ENCODE measurements around the gene AP4M1. TPM values are rescaled to one million over a fixed set of nuclear protein-coding genes. Genes with fewer than 3 reads are reported as not detected.
"Not testable (repeated sequence)": the region's sequence is repeated elsewhere in the genome, so short reads cannot be mapped to it uniquely, and the experiment has no call there.

Gene AP4M1
- total and polyA plus RNA-seq, 7 donors, result 8.8 to 19.2 (median 12.0) TPM

DNA sequence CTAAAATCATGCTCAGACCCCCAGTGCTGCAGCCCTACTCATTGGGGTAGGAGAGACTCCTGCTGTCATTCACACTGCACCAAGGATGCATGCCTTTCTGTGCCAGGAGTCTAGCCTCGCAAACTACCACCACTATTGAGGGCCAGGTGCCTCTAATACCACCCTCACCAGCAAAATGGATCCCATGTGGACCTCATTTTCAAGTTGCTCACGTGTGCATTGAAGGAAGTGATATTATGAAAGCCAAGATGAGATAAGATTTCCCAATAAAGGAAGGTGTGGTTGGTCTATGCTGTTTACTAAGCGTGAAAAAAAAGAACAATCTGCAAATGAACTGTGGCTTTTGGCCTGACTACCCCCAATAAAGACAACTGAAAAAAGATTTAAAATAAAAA lies 40.1 kb downstream of the AP4M1 start:
- ATAC-seq (no peak), DNase-seq (no peak)
- no peaks in the 10 kb centered on the region for H3K4me1 ChIP-seq
- TF ChIP-seq, protein P1, sequence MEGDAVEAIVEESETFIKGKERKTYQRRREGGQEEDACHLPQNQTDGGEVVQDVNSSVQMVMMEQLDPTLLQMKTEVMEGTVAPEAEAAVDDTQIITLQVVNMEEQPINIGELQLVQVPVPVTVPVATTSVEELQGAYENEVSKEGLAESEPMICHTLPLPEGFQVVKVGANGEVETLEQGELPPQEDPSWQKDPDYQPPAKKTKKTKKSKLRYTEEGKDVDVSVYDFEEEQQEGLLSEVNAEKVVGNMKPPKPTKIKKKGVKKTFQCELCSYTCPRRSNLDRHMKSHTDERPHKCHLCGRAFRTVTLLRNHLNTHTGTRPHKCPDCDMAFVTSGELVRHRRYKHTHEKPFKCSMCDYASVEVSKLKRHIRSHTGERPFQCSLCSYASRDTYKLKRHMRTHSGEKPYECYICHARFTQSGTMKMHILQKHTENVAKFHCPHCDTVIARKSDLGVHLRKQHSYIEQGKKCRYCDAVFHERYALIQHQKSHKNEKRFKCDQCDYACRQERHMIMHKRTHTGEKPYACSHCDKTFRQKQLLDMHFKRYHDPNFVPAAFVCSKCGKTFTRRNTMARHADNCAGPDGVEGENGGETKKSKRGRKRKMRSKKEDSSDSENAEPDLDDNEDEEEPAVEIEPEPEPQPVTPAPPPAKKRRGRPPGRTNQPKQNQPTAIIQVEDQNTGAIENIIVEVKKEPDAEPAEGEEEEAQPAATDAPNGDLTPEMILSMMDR (IDR thresholded peaks at IDR 0.05), result no peak
- H3K9me3 ChIP-seq, result no peaks in the 10 kb centered on the region
- WGBS, 3 donors, result 64 to 68% (median 64%) methylated on average over 3 of the region's 3 CpGs
- H3K27me3 ChIP-seq (ENCODE audit: insufficient read depth in 3 of 3, low read length in 2 of 3), result no peaks in the 10 kb centered on the region
- no peaks in the 10 kb centered on the region for H3K36me3 ChIP-seq (ENCODE audit: insufficient read depth in 1 of 2, low read depth in 1 of 2)
- no peak overlapping the region for H3K4me3 ChIP-seq
- intact Hi-C loops (cut with DNase I), result no loop called here
- H3K27ac ChIP-seq, result no peak overlapping the region

DNA sequence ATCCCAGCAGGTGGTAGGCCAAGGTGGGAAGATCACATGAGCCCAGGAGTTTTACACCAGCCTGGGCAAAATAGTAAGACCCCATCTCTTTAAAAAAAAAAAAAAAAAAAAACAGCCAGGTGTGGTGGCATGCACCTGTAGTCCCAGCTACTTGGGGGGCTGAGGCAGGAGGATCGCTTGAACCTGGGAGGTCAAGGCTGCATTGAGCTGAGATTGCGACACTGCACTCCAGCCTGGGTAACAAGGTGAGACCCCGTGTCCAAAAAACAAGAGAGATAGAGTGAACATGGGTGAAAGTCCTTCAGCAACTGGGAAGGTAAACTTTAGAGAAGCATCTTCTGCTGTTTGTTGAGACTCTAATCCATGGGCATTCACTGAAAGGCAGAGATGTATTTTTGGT lies 41.0 kb downstream of the AP4M1 start:
- H3K4me1 ChIP-seq, result no peaks in the 10 kb centered on the region
- no peak overlapping the region for H3K27ac ChIP-seq
- H3K36me3 ChIP-seq (ENCODE audit: insufficient read depth in 1 of 2, low read depth in 1 of 2), result no peaks in the 10 kb centered on the region
- H3K4me3 ChIP-seq, result no peak overlapping the region
- 92 to 98% (median 96%) methylated on average over 3 of the region's 3 CpGs for WGBS, 3 donors
- no peak for ATAC-seq
- H3K9me3 ChIP-seq, result no peaks in the 10 kb centered on the region
- TF ChIP-seq, protein P1 (IDR thresholded peaks at IDR 0.05), result no peak
- intact Hi-C loops (cut with DNase I), result no loop called here
- no peaks in the 10 kb centered on the region for H3K27me3 ChIP-seq (ENCODE audit: insufficient read depth in 3 of 3, low read length in 2 of 3)
- no peak for DNase-seq

DNA sequence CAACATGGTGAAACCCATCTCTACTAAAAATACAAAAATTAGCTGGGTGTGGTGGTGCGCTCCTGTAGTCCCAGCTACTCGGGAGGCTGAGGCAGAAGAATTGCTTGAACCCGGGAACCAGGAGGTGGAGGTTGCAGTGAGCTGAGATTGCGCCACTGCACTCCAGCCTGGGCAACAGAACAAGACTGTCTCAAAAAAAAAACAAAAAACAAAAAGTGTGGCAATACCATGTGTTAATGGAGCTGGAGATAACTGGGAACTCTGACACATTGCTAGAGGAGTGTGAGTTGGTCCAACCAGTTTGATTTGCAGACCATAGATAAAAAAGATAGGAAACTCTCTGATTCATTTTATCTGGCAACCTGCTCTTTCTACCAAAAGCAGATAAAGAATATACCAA lies 44.9 kb downstream of the AP4M1 start:
- ATAC-seq; H3K9me3 ChIP-seq; H3K27me3 ChIP-seq (ENCODE audit: insufficient read depth in 3 of 3, low read length in 2 of 3); H3K27ac ChIP-seq; intact Hi-C loops (cut with DNase I); H3K4me3 ChIP-seq; H3K36me3 ChIP-seq (ENCODE audit: insufficient read depth in 1 of 2, low read depth in 1 of 2); DNase-seq: not testable (repeated sequence)
- peaks cover 15% of the 10 kb centered on the region for H3K4me1 ChIP-seq
- 92 to 97% (median 92%) methylated on average over 4 of the region's 4 CpGs for WGBS, 3 donors

DNA sequence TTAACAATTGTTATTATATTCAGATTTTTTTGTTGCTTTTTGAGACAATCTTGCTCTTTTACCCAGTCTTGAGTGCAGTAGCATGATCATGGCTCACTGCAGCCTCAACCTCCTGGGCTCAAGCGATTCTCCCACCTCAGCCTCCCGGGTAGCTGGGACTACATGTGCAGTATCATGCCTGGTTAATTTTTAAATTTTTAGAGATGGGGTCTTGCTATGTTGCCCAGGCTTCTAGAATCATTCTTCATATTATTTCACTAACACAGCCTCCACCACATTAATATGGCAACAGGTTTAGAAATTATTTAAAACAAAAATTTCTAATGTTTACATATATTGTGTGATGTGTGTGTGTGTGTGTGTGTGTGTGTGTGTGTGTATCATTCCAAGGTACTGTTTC lies 45.8 kb downstream of the AP4M1 start:
- intact Hi-C loops (cut with DNase I), result no loop called here
- Histone ChIP-seq H3K9me3 (no peaks in the 10 kb centered on the region), H3K4me1 (peaks cover 15% of the 10 kb centered on the region), H3K27me3 (ENCODE audit: insufficient read depth in 3 of 3, low read length in 2 of 3) (no peaks in the 10 kb centered on the region), H3K36me3 (ENCODE audit: insufficient read depth in 1 of 2, low read depth in 1 of 2) (peaks cover 0 to 8% of the 10 kb centered on the region in 2 donors), H3K4me3 (no peak overlapping the region), H3K27ac (no peak overlapping the region)
- no peak for ATAC-seq
- TF ChIP-seq, protein P1 (IDR thresholded peaks at IDR 0.05), result no peak
- DNase-seq, result no peak
- 91 to 97% (median 97%) methylated on average over 2 of the region's 2 CpGs for WGBS, 3 donors

DNA sequence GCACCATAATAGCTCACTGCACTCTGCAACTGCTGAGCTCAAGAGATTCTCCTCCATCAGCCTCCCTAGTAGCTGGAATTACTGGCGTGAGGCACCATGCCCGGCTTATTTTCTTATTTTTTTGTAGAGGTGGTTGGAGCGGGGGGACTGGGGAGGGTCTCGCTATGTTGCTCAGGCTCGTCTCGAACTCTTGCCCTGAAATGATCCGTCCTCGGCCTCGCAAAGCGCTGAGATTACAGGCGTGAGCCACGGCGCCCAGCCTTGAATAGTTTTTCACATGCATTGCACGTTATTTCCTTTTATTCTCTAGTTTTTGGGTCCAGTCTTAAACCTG lies 46.7 kb downstream of the AP4M1 start:
- 6 to 14% (median 9%) methylated on average over 14 of the region's 14 CpGs for WGBS, 3 donors
- intact Hi-C loops (cut with DNase I), result no loop called here

More for the DNA sequence above, 46.7 kb downstream of the AP4M1 start:
- peaks cover 15% of the 10 kb centered on the region for H3K4me1 ChIP-seq
- peak overlapping the region; percentile 73 for H3K4me3 ChIP-seq
- peak overlapping the region; percentile 84 for H3K27ac ChIP-seq
- TF ChIP-seq, protein P1 (IDR thresholded peaks at IDR 0.05), result no peak
- H3K27me3 ChIP-seq (ENCODE audit: insufficient read depth in 3 of 3, low read length in 2 of 3), result no peaks in the 10 kb centered on the region
- H3K9me3 ChIP-seq, result no peaks in the 10 kb centered on the region
- DNase-seq (no peak), ATAC-seq (no peak)
- H3K36me3 ChIP-seq (ENCODE audit: insufficient read depth in 1 of 2, low read depth in 1 of 2), result peaks cover 1 to 16% of the 10 kb centered on the region in 2 donors
